Measurements from ENCODE around the gene KCNH2.
A peak's percentile ranks its signal among the peaks of the same experiment; 100 is the strongest.
"Not testable (repeated sequence)": the region's sequence is repeated elsewhere in the genome, so short reads cannot be mapped to it uniquely, and the experiment has no call there.

The KCNH2 gene

GRCh38 chr7:150927956-150928344 is 50.2 kb downstream of the KCNH2 start:
- DNase-seq (ENCODE audit: low read depth): no peak

- no peak for DNase-seq (ENCODE audit: low read depth)
Measured at GRCh38 chr7:150927157-150927955, 50.8 kb downstream of the KCNH2 start.

- no peak for DNase-seq (ENCODE audit: low read depth)
Measured at GRCh38 chr7:150926066-150926465, 52.1 kb downstream of the KCNH2 start.

- no peak for DNase-seq (ENCODE audit: low read depth)
Measured at GRCh38 chr7:150924369-150924781, 53.7 kb downstream of the KCNH2 start.

GRCh38 chr7:150923802-150924201 is 54.3 kb downstream of the KCNH2 start:
- no peak for DNase-seq (ENCODE audit: low read depth)

GRCh38 chr7:150923196-150923595 is 54.9 kb downstream of the KCNH2 start:
- no peak for DNase-seq (ENCODE audit: low read depth)

- DNase-seq (ENCODE audit: low read depth): no peak
Measured at GRCh38 chr7:150919160-150919559, 59.0 kb downstream of the KCNH2 start.

DNA sequence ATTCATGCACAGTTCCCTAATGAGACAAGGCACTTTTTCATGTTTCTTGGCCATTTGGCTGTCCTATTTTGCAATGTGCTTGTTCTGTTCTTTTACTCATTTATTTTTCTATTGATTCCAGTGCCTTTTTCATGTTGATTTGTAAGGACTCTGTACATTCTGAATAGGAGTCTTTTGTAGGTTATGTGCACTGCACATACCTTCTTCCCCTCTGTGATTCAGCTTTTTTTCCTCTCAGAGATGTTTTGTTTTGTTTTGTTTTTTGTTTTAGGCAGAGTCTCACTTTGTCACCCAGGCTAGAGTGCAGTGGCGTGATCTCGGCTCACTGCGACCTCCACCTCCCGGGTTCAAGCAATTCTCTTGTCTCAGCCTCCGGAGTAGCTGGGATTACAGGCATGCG is 59.7 kb downstream of the KCNH2 start:
- no peak for DNase-seq (ENCODE audit: low read depth)

- DNase-seq (ENCODE audit: low read depth): no peak
Measured at GRCh38 chr7:150917969-150918368, 60.2 kb downstream of the KCNH2 start.

GRCh38 chr7:150916670-150917069 is 61.5 kb downstream of the KCNH2 start:
- no peak for DNase-seq (ENCODE audit: low read depth)

DNA sequence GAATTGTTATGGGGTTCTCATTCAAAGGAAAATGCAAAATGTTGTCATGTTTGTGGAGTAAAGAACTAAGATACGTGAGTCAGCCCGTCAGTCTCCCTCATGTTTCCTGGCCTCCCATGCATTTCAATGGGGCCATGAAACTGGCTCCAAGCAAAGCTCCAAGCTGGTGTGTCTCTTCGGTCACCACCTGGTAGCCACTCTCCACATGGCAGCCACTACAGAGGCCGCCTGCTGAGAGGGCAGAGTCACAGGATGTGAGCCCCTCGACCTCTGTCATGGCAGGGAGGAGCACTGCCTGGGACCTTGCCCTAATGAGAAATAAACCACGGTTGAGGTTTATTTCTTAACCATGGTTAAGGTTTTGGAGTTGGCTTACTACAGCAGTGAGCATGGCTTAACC is 63.2 kb downstream of the KCNH2 start:
- DNase-seq (ENCODE audit: low read depth): no peak

- no peak for DNase-seq (ENCODE audit: low read depth)
Measured at GRCh38 chr7:150914196-150914595, 63.9 kb downstream of the KCNH2 start.

- DNase-seq (ENCODE audit: low read depth): no peak
Measured at GRCh38 chr7:150912427-150912826, 65.7 kb downstream of the KCNH2 start.

GRCh38 chr7:150911590-150912267 is 66.4 kb downstream of the KCNH2 start:
- DNase-seq (ENCODE audit: low read depth): no peak

GRCh38 chr7:150910996-150911422 is 67.1 kb downstream of the KCNH2 start:
- DNase-seq (ENCODE audit: low read depth): no peak

- DNase-seq (ENCODE audit: low read depth): not testable (repeated sequence)
Measured at GRCh38 chr7:150910305-150910995, 67.7 kb downstream of the KCNH2 start.

DNA sequence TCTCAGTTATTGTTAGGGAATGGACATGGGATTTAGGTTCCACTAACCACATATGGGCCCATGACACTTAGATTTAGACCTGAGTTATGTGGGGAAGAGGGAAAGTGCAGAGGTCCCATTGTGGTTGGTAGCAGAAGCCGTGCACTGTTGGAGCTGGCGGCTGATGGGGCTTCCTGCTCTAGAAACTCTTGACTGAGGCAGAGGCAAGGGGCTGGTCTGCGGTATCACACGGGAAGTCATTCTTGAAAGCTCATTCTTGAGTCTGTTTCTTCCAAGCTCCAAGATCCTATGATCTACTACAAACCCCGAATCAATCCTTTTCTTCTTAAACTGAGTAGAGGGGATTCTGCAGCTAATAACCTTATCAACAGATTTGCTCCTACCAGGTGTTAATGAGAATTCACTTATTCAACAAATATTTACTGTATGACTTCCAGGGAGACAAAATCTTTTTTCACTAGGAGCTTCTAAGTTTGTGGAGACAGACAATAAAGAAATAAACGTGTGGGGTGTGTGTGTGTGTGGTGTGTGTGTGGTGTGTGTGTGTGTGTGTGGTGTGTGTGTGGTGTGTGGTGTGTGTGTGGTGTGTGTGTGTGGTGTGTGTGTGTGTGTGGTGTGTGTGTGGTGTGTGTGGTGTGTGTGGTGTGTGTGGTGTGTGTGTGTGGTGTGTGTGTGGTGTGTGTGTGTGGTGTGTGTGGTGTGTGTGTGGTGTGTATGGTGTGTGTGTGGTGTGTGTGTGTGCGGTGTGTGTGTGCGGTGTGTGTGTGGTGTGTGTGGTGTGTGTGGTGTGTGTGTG is 68.7 kb downstream of the KCNH2 start:
- DNase-seq (ENCODE audit: low read depth): peak; percentile 18

DNA sequence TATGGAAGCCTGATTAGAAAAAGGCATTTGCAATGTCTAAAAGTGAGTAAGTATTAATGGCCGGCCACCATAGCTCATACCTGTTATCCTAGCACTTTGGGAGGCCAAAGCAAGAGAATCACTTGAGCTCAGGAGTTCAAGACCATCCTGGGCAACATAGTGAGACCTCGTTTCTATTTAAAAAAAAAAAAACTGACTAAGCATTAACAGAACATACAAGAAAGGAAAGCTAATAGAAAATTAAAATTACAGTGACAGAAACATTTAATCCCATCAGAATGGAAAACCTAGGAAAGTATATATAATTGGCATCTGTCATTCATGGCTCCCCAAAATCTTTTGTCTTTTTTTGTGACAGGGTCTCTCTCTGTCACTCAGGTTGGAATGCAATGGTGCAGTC is 69.9 kb downstream of the KCNH2 start:
- no peak for DNase-seq (ENCODE audit: low read depth)

GRCh38 chr7:150904011-150904909 is 73.9 kb downstream of the KCNH2 start:
- DNase-seq (ENCODE audit: low read depth): no peak

DNA sequence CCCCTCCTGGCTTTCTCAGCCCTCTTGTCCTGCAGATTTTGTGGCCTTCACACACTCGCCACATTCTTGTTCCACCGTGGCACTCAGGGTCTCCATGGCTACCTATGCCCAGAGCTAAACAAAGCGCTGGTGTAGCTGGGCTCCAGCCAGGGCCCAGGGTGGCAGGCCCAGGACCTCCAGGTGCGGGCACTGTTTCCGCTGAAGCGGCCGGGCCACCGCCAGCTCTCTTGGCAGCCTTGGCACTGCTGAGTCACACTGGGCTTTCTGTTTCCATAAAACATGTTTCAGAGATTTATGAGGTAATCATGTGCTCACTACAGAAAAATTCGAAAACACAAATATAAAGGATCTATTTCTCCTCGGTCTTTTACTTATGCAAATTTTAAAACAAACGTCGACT is 74.5 kb downstream of the KCNH2 start:
- DNase-seq (ENCODE audit: low read depth): no peak
